Measurements from ENCODE around the gene CDRT4. TPM values are rescaled to one million over a fixed set of nuclear protein-coding genes. Genes with fewer than 3 reads are reported as not detected.

The CDRT4 gene
- total RNA-seq, 1 donor from 2014 or later, result 9.1 TPM

- H3K27ac Mint-ChIP-seq (ENCODE audit: unreplicated experiment), result no peak overlapping the region
- peaks cover 13% of the 10 kb centered on the region for H3K4me1 Mint-ChIP-seq (ENCODE audit: low read depth)
- H3K4me3 Mint-ChIP-seq (ENCODE audit: unreplicated experiment), result no peak overlapping the region
- H3K9me3 Mint-ChIP-seq (ENCODE audit: low read depth), result no peaks in the 10 kb centered on the region
- no peaks in the 10 kb centered on the region for H3K36me3 Mint-ChIP-seq (ENCODE audit: low read depth)
- no peak for DNase-seq (ENCODE audit: low spot score)
- H3K27me3 Mint-ChIP-seq (ENCODE audit: low read depth), result no peaks in the 10 kb centered on the region
- no peak for TF ChIP-seq CTCF (IDR thresholded peaks at IDR 0.05)
Measured at GRCh38 chr17:15386083-15386482, 81.3 kb downstream of the CDRT4 start.

Other genes with a start within 250 kb of the CDRT4 start
- 98.3 to 152 TPM (median 147 TPM) in 3 replicates for gene PMP22, start 202.3 kb downstream of the CDRT4 start, total RNA-seq
- 0.82 to 2.3 TPM in 2 of 3 replicates, not detected in the other for gene TEKT3, start 126.0 kb downstream of the CDRT4 start, total RNA-seq
- 21.5 to 33.7 TPM (median 22.2 TPM) in 3 replicates for gene TVP23C, start 95.9 kb upstream of the CDRT4 start, total RNA-seq
- gene FBXW10B, start 152.1 kb upstream of the CDRT4 start, total RNA-seq, result 0.94 to 1.1 TPM (median 1.0 TPM) in 3 replicates
- 25.5 to 34.2 TPM (median 32.4 TPM) in 3 replicates for gene TRIM16, start 216.7 kb upstream of the CDRT4 start, total RNA-seq
- gene ZNF286A, start 232.1 kb upstream of the CDRT4 start, total RNA-seq, result 33.6 to 38.2 TPM (median 35.0 TPM) in 3 replicates

All from chondrocyte (in vitro differentiated cells).